GM21529 (cell line): ENCODE data around the gene MIEN1.
"Not testable (repeated sequence)": the region's sequence is repeated elsewhere in the genome, so short reads cannot be mapped to it uniquely, and the experiment has no call there.

ENCODE experiments used
- ATAC-seq: cut with Tn5 transposase; IDR thresholded peaks from one replicate; pipeline ENCODE4 v1.9.1; 2021; ENCODE audit not compliant: unreplicated experiment

MIEN1 gene

DNA sequence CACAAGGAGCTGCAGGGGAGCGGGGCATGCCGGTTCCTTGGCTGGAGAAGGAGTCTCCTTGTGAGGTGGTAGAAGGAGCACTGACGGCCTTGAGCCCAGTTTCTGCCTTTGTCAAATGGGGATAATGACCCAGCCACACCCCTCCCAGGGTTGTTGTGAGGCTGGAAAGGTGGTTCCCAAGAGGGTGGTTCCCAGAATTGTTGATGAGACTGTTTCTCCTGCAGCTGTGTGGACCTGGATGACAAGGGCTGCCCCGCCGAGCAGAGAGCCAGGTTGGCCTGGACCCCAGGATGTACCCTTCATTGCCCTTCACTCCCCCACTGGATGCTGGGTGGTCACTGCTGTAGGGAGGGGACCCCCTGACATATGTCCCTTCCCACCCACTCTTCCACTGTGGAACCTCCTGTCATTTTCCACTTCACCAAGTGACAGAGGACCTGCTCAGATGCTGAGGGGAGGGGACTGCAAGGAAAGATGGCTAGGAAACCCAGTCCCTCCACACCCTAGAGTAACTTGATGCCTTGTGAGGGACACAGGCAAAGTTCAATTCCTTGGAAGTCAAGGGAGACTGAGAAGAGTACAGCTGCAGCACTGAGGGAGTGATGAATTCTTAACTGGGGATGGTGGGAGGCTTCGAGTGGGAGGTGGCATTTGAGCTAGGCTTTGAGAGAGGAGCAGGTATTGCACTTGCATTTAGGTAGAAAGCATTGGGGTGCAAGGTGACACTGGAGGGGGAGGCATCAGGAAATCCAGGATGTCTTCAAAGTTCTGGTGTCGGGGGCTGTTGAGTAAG lies 10.6 kb downstream of the MIEN1 start:
- no peak for ATAC-seq

- ATAC-seq = no peak
These were observed 12.7 kb downstream of the MIEN1 start for GRCh38 chr17:39717660-39718059.

GRCh38 chr17:39716879-39717536 lies 13.3 kb downstream of the MIEN1 start:
- ATAC-seq = no peak

GRCh38 chr17:39716073-39716818 lies 14.1 kb downstream of the MIEN1 start:
- ATAC-seq = no peak

GRCh38 chr17:39715375-39716072 lies 14.8 kb downstream of the MIEN1 start:
- ATAC-seq = no peak

- ATAC-seq = no peak
These were observed 16.1 kb downstream of the MIEN1 start for GRCh38 chr17:39714234-39714633.

DNA sequence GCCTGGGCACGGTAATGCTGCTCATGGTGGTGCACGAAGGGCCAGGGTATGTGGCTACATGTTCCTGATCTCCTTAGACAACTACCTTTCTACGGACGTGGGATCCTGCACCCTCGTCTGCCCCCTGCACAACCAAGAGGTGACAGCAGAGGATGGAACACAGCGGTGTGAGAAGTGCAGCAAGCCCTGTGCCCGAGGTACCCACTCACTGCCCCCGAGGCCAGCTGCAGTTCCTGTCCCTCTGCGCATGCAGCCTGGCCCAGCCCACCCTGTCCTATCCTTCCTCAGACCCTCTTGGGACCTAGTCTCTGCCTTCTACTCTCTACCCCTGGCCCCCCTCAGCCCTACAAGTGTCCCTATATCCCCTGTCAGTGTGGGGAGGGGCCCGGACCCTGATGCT lies 18.5 kb downstream of the MIEN1 start:
- ATAC-seq = no peak

DNA sequence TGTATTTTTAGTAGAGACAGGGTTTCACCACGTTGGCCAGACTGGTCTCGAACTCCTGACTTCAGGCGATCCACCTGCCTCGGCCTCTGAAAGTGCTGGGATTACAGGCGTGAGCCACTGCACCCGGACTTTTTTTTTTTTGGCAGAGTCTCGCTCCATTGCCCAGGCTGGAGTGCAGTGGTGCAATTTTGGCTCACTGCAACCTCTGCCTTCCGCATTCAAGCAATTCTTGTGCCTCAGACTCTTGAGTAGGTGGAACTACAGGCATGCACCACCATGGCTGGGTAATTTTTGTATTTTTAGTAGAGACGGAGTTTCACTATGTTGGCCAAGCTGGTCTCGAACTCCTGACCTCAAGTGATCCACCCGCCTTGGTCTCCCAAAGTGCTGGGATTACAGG lies 19.3 kb downstream of the MIEN1 start:
- not testable (repeated sequence) for ATAC-seq

- ATAC-seq = no peak
These were observed 20.1 kb downstream of the MIEN1 start for GRCh38 chr17:39709998-39710964.

DNA sequence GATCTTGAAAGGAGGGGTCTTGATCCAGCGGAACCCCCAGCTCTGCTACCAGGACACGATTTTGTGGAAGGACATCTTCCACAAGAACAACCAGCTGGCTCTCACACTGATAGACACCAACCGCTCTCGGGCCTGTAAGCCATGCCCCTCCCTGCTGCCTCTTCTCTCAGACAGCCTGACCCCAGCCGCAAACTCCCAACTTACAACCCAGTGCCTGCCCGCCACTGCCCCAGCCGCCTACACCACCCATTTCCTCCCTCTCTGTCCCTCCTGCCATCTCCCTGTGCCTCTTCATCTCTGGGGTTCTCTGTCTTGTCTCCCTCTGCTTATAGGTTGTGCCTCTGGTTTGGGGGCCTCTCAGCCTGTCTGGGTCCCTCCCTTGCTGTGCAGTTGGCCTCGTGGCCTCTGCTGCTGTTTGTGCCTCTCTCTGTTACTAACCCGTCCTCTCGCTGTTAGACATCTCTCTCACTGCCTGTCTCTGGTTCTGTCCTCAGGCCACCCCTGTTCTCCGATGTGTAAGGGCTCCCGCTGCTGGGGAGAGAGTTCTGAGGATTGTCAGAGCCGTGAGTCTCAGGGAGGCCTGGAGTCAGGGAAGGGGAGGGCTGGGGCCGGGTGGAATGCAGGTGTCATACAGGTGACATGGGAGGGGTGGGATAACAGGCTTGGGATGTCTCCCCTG lies 20.9 kb downstream of the MIEN1 start:
- ATAC-seq = no peak

DNA sequence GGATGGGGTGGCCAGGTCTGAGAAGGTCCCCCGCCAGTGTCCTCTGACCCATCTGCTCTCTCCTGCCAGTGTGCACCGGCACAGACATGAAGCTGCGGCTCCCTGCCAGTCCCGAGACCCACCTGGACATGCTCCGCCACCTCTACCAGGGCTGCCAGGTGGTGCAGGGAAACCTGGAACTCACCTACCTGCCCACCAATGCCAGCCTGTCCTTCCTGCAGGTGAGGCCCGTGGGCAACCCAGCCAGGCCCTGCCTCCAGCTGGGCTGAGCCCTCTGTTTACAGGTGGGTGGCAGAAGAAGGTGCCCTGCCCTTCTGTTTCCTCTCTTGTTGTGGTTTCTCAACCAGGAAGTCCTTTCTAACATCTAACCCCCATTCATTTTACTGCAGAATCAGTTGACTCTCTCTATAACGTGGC lies 23.4 kb downstream of the MIEN1 start:
- ATAC-seq = no peak

- no peak for ATAC-seq
These were observed 23.9 kb downstream of the MIEN1 start for GRCh38 chr17:39706383-39706782.

DNA sequence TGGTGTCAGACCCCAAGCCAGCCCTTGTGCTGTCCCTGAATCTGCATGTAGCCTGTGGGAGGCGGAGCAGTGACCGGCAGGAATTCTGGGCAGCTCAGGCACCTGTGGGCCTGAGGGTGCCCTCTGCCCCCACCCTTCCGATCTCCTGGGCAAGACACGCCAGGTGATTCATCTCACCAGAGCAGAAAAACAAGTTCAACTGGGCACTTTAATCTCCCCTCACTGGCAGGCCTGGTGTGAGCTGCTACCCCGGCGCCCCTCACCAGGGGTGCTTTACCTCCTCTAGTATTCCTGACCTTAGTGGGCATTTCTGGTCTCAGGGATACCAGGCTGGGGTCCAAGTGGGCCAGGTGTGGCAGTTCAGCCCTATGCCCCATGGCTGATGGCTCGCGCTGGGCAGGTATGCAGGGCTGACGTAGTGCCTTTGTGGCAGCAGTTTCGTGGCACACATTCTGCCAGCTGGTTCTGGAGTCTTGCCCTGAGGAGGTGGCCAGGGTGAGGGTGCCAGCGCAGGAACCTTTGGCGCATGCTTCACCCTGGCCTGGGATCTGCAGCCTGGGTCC lies 24.5 kb downstream of the MIEN1 start:
- ATAC-seq = no peak

DNA sequence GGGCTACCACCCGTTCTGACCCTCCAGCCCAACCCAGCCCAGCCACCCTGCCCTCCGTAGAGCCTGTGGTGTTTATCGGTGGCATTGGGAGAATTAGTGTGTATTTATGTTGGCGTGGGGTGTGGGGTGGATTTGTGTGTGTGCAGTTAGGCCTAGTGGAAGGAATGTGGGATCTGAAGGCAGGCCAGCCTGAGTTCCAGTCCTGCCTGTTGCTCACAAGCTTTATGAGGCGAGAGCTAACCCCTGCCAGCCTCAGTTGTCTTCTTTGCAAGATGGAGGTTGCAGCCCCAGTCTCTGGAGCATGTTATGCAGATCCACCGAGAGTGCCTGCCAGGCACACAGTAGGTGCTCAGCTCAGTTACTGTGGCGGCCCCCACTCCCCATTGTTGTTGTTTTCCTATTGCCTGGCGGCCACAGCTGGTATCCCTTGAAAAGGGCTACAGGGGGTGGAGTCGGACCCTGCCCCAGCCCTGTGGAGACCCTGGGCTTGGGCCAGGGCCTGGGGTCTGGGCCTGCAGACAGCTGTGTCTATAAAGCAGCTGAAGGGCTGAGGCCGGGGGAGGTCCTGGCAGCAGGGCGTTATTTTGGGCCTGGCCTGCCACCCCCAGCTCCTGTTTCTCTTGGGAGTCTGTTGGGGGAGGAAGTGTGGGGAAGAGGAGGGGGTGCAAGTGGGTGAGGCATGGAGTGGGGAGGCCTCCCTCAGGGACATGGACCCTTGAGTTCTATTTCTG lies 25.3 kb downstream of the MIEN1 start:
- no peak for ATAC-seq

GRCh38 chr17:39703913-39704312 lies 26.4 kb downstream of the MIEN1 start:
- ATAC-seq = no peak

DNA sequence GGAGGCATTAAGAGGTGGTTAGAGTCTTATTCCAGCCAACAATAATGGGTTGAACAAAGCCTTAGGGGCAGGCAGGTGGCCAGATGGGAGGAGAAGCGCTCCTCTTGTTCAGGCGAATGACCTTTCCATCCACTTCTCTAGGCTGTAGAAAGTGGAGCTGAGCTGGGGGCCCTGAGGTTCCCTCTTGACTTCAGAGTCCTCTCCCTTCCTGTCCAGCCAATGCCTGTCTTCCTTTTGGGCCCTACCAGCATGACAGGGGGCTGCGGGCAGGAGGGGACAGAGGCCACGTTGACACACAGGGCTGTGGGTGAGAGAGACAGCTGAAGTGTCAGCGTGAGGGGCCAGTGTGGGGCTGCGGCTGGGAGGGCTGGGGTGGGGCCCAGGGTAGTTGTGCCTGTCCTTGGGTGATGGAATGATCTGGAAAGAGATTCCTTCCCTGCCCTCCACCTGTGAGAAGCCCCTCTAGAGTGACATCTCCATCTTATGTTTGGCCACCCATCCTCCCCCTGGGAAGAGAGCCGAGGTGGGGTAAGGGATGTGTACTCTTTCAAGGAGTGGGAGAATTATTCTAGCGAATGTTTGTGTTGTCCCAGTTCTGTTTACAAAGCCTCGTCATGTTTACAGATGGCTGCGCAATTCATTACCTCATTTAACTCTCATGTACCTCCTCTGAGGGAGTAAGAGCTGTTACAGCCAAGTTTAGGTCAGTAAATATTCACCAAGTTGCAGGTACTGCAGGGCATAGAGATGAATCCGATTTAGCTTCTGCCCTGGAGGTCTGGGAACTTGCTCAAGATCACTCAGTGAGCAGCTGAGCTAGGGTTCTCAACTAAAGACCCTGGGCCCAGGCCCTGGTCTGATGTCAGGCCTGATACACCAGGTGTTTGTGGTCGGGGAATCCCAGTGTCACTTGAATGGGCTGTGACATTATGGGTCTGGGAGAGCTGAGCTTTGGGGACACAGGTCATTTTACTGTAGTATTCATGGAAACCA lies 27.1 kb downstream of the MIEN1 start:
- no peak for ATAC-seq

GRCh38 chr17:39701784-39702422 lies 28.4 kb downstream of the MIEN1 start:
- no peak for ATAC-seq
